Camera-type eye (tissue), 1 donor: Measurements from ENCODE around the gene SLC25A19. TPM values are rescaled to one million over a fixed set of nuclear protein-coding genes. Genes with fewer than 3 reads are reported as not detected.

Experiments
- total RNA-seq: library from RNA; depleted of rRNA; stranded (reverse); fragments of >200 nt; gene quantifications from one replicate; pipeline ENCODE4 v1.2.3, GENCODE V29; 2014

Gene SLC25A19
- total RNA-seq, result 5.2 TPM

DNA sequence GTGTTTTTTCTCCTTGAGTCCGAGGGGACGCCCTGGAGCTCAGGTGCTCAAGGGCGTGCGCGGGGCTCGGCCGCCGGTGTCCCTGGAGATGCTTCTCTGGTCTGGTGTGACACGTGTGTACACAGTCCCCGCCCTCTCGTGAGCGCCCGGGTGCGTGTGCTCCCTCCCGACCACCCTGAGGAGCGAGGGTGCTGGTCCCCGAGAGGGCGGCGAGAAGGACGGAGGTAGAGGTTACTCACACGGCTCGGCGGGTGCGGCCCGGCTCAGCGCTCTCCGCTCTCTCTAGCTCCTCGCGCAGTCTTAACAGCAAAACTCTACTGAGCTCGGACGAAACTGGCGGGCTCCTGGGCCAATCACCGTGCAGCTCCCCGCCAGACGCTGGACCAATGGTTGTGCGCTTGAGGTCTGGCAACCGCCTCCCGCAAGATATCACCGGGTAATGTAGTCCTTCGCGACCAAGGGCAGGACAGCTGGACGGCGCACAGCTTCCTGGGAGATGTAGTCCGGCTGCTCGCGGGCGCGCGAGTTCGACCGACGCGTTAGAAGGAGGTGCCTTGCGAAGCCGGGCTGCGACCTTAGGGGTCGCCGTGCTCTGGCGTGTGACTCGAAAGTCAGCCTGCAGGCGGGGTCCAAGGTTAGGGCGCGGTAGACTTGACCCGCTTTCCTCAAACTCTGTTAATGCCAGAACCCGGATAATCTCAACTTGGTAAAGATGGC lies at the start of gene SLC25A19:
Gene SLC25A19, minus strand, starts transcription at position 319 of the 717 bp plus-strand sequence. CDS start 2,669 bp downstream, outside the sequence.

DNA sequence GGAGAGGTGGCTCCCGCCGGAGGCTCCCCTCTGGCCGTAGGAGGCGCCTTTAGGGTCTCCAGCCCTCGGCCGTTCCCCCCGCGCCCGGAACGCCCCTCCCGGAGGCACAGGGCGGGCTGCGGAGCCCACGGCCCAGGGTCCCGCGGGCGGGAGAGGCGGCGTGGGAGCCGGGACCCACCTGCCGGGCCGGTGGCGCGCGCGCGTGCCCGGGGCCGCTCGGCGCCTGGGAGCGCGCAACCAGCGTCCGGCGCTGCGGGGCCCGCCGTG lies 18.3 kb downstream of the SLC25A19 start, which contains the start of gene MIF4GD:
Gene MIF4GD, minus strand, starts transcription at position 266 of the 267 bp plus-strand sequence. CDS start 1,036 bp downstream, outside the sequence.

DNA sequence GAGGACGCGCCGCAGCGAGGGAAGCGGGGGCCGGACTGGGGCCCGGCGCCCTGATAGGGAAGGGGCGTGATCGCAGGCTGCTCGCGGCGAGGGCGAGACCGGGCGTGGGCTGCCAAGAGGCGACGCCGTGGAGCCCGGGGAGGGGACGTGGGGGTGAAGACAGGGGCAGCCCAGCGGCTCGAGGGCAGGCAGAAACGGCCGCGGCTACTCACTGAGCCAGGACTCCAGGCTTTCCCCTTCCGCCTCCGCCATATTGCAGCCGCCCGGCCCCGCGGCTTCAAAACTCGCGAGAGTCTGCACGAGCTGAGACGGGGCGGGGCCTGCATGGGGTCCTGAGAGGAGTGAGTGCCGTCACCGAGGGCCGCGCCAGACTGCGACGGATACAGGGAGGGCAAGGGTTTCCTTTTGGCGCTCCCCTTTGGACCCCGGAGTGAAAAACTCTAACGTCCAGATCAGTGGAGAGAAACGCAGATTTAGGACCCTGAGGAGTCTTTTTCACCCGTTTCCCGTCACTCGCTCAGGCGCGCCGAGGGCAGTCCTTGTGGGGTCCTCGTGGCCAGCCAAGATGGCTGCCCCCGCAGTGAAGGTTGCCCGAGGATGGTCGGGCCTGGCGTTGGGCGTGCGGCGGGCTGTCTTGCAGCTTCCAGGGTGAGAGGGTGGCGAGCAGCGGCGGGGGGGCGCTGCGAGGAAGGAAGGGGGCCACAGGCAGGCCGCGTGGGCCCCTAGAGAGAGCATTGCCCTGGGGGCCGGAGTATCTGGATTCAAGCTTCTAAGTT lies 27.7 kb downstream of the SLC25A19 start, which contains the start of the genes GGA3 and MRPS7:
Gene GGA3, minus strand, starts transcription at position 271 of the 776 bp plus-strand sequence. Its CDS starts 19 bp downstream, at position 252.
Gene MRPS7, plus strand, starts transcription at position 544 of the 776 bp plus-strand sequence. Its CDS starts 22 bp downstream, at position 566.

Other genes with a start within 250 kb of the SLC25A19 start
- 148 TPM for gene ATP5PD, start 242.5 kb downstream of the SLC25A19 start, total RNA-seq
- gene KCTD2, start 242.2 kb downstream of the SLC25A19 start, total RNA-seq, result 24.2 TPM
- gene SLC16A5, start 201.5 kb downstream of the SLC25A19 start, total RNA-seq, result 8.0 TPM
- 4.1 TPM for gene ARMC7, start 179.5 kb downstream of the SLC25A19 start, total RNA-seq
- 59.9 TPM for gene NT5C, start 157.7 kb downstream of the SLC25A19 start, total RNA-seq
- 76.7 TPM for gene JPT1, start 134.9 kb downstream of the SLC25A19 start, total RNA-seq
- gene SUMO2, start 106.5 kb downstream of the SLC25A19 start, total RNA-seq, result 88.2 TPM
- 43.7 TPM for gene NUP85, start 83.8 kb downstream of the SLC25A19 start, total RNA-seq
- gene GGA3, start 27.8 kb downstream of the SLC25A19 start, total RNA-seq, result 19.6 TPM
- 38.5 TPM for gene MRPS7, start 27.6 kb downstream of the SLC25A19 start, total RNA-seq
- 8.6 TPM for gene MIF4GD, start 18.2 kb downstream of the SLC25A19 start, total RNA-seq
- gene GRB2, start 116.2 kb upstream of the SLC25A19 start, total RNA-seq, result 101 TPM
- gene TMEM94, start 167.2 kb upstream of the SLC25A19 start, total RNA-seq, result 54.9 TPM
- gene CASKIN2, start 226.1 kb upstream of the SLC25A19 start, total RNA-seq, result 23.3 TPM
- gene TSEN54, start 227.1 kb upstream of the SLC25A19 start, total RNA-seq, result 19.4 TPM
- 51.2 TPM for gene LLGL2, start 236.3 kb upstream of the SLC25A19 start, total RNA-seq